ENCODE data around the gene CD300E.
"Not testable (repeated sequence)": the region's sequence is repeated elsewhere in the genome, so short reads cannot be mapped to it uniquely, and the experiment has no call there.

Gene CD300E

GRCh38 chr17:74597069-74597790 is 26.3 kb downstream of the CD300E start:
- DNase-seq: no peak

GRCh38 chr17:74595037-74595750 is 28.3 kb downstream of the CD300E start:
- no peak for DNase-seq

GRCh38 chr17:74592087-74592990 is 31.2 kb downstream of the CD300E start, which contains the start of gene CD300LD:
Gene CD300LD (minus strand): TSS chr17:74592283. CDS start chr17:74592202, 81 bp downstream.
- no peak for DNase-seq

GRCh38 chr17:74591503-74591902 is 32.0 kb downstream of the CD300E start:
- no peak for DNase-seq

GRCh38 chr17:74585711-74586110 is 37.8 kb downstream of the CD300E start:
- no peak for DNase-seq

GRCh38 chr17:74584292-74585060 is 39.1 kb downstream of the CD300E start:
- no peak for DNase-seq

GRCh38 chr17:74582633-74583032 is 40.9 kb downstream of the CD300E start:
- no peak for DNase-seq

GRCh38 chr17:74579900-74580299 is 43.6 kb downstream of the CD300E start:
- DNase-seq: no peak

GRCh38 chr17:74578979-74579378 is 44.6 kb downstream of the CD300E start:
- no peak for DNase-seq

GRCh38 chr17:74574489-74575142 is 48.9 kb downstream of the CD300E start:
- no peak for DNase-seq

GRCh38 chr17:74573635-74574034 is 49.9 kb downstream of the CD300E start:
- not testable (repeated sequence) for DNase-seq

- no peak for DNase-seq
Measured at GRCh38 chr17:74573169-74573568, 50.4 kb downstream of the CD300E start.

- DNase-seq: no peak
Measured at GRCh38 chr17:74571621-74572270, 51.8 kb downstream of the CD300E start.

- peak; percentile 16 to 81 for DNase-seq
Measured at GRCh38 chr17:74569020-74570003, 54.2 kb downstream of the CD300E start.

- DNase-seq: no peak
Measured at GRCh38 chr17:74568106-74568873, 55.2 kb downstream of the CD300E start.

- peak; percentile 3 to 33 for DNase-seq
Measured at GRCh38 chr17:74567397-74567796, 56.1 kb downstream of the CD300E start, which contains the start of gene CD300H. Gene CD300H (minus strand): TSS chr17:74567509.

- DNase-seq: peak; percentile 33 to 34
Measured at GRCh38 chr17:74566132-74566753, 57.3 kb downstream of the CD300E start.

- no peak for DNase-seq
Measured at GRCh38 chr17:74565126-74565525, 58.4 kb downstream of the CD300E start.

- no peak for DNase-seq
Measured at GRCh38 chr17:74563358-74563757, 60.2 kb downstream of the CD300E start.

Measured in CD4-positive, alpha-beta T cell treated with Interferon alpha-2 for 1 hour (primary cell).